ENCODE results near the gene EFHB. TPM values are rescaled to one million over a fixed set of nuclear protein-coding genes. Genes with fewer than 3 reads are reported as not detected.
A peak's percentile ranks its signal among the peaks of the same experiment; 100 is the strongest.
"Not testable (repeated sequence)": the region's sequence is repeated elsewhere in the genome, so short reads cannot be mapped to it uniquely, and the experiment has no call there.

The EFHB gene
- total RNA-seq, 1 donor from 2014 or later, result 0.26 TPM

- H3K4me3 ChIP-seq (ENCODE audit: low read depth, low read length), result no peak overlapping the region
- peaks cover 5% of the 10 kb centered on the region for H3K36me3 ChIP-seq (ENCODE audit: control insufficient read depth, insufficient read depth, low read length)
- TF ChIP-seq CTCF (IDR thresholded peaks at IDR 0.05; ENCODE audit: insufficient read depth, low read length, severe bottlenecking), result no peak
- DNase-seq (ENCODE audit: low read depth) (no peak), FAIRE-seq (no peak)
- no peaks in the 10 kb centered on the region for H3K27me3 ChIP-seq (ENCODE audit: control insufficient read depth, insufficient read depth, low read length)
These were observed 26.7 kb upstream of the EFHB start for GRCh38 chr3:19960696-19961095.

- no peak overlapping the region for H3K4me3 ChIP-seq (ENCODE audit: low read depth, low read length)
- FAIRE-seq (no peak), DNase-seq (ENCODE audit: low read depth) (no peak)
- TF ChIP-seq CTCF (IDR thresholded peaks at IDR 0.05; ENCODE audit: insufficient read depth, low read length, severe bottlenecking), result no peak
- no peaks in the 10 kb centered on the region for H3K27me3 ChIP-seq (ENCODE audit: control insufficient read depth, insufficient read depth, low read length)
- H3K36me3 ChIP-seq (ENCODE audit: control insufficient read depth, insufficient read depth, low read length), result peaks cover 7% of the 10 kb centered on the region
These were observed 25.5 kb upstream of the EFHB start for GRCh38 chr3:19959505-19959904.

GRCh38 chr3:19957354-19957753, 23.3 kb upstream of the EFHB start:
- H3K36me3 ChIP-seq (ENCODE audit: control insufficient read depth, insufficient read depth, low read length); H3K4me3 ChIP-seq (ENCODE audit: low read depth, low read length); FAIRE-seq; H3K27me3 ChIP-seq (ENCODE audit: control insufficient read depth, insufficient read depth, low read length); DNase-seq (ENCODE audit: low read depth): not testable (repeated sequence)

GRCh38 chr3:19954676-19955075, 20.7 kb upstream of the EFHB start:
- Histone ChIP-seq H3K27me3 (ENCODE audit: control insufficient read depth, insufficient read depth, low read length) (no peaks in the 10 kb centered on the region), H3K4me3 (ENCODE audit: low read depth, low read length) (no peak overlapping the region), H3K36me3 (ENCODE audit: control insufficient read depth, insufficient read depth, low read length) (peaks cover 7% of the 10 kb centered on the region)
- TF ChIP-seq CTCF (IDR thresholded peaks at IDR 0.05; ENCODE audit: insufficient read depth, low read length, severe bottlenecking), result no peak
- FAIRE-seq, result no peak
- DNase-seq (ENCODE audit: low read depth), result no peak

GRCh38 chr3:19950316-19950715, 16.3 kb upstream of the EFHB start:
- FAIRE-seq (no peak), DNase-seq (ENCODE audit: low read depth) (no peak)
- no peak for TF ChIP-seq CTCF (IDR thresholded peaks at IDR 0.05; ENCODE audit: insufficient read depth, low read length, severe bottlenecking)
- peaks cover 4% of the 10 kb centered on the region for H3K36me3 ChIP-seq (ENCODE audit: control insufficient read depth, insufficient read depth, low read length)
- H3K27me3 ChIP-seq (ENCODE audit: control insufficient read depth, insufficient read depth, low read length), result no peaks in the 10 kb centered on the region
- no peak overlapping the region for H3K4me3 ChIP-seq (ENCODE audit: low read depth, low read length)

GRCh38 chr3:19948226-19948591, 14.2 kb upstream of the EFHB start:
- no peak for FAIRE-seq

More at GRCh38 chr3:19948226-19948591, 14.2 kb upstream of the EFHB start:
- H3K36me3 ChIP-seq (ENCODE audit: control insufficient read depth, insufficient read depth, low read length), result peaks cover 2% of the 10 kb centered on the region
- no peak for DNase-seq (ENCODE audit: low read depth)
- H3K27me3 ChIP-seq (ENCODE audit: control insufficient read depth, insufficient read depth, low read length), result no peaks in the 10 kb centered on the region
- TF ChIP-seq CTCF (IDR thresholded peaks at IDR 0.05; ENCODE audit: insufficient read depth, low read length, severe bottlenecking), result no peak
- H3K4me3 ChIP-seq (ENCODE audit: low read depth, low read length), result peak overlapping the region; percentile 83

Measured in bronchial epithelial cell (primary cell).